H7 (cell line): ENCODE results near the gene CLIC1. TPM values are rescaled to one million over a fixed set of nuclear protein-coding genes. Genes with fewer than 3 reads are reported as not detected.
A peak's percentile ranks its signal among the peaks of the same experiment; 100 is the strongest.
"Not testable (repeated sequence)": the region's sequence is repeated elsewhere in the genome, so short reads cannot be mapped to it uniquely, and the experiment has no call there.

ENCODE experiments used
- DNase-seq: peaks from one replicate; pipeline ENCODE4 v3.0.0; 2012
- H3K27me3 ChIP-seq: 2 replicates; pipeline ENCODE4 v1.6.0; 2011; ENCODE audit warnings: mild to moderate bottlenecking, low read length; ENCODE audit not compliant: control insufficient read depth, insufficient read depth
- H3K36me3 ChIP-seq: replicated peaks from 2 replicates; pipeline ENCODE4 v1.5.1; 2011; ENCODE audit warnings: low read length; ENCODE audit not compliant: control insufficient read depth, insufficient read depth
- H3K4me3 ChIP-seq: 2 replicates; pipeline ENCODE4 v1.5.1; 2011; ENCODE audit warnings: low read depth, mild to moderate bottlenecking, control low read depth, low read length, moderate library complexity; ENCODE audit not compliant: insufficient read depth
- total RNA-seq: library from RNA; depleted of rRNA; stranded (reverse); fragments of >200 nt; shearing (Covaris generic); gene quantifications from 2 replicates; pipeline ENCODE4 v1.2.3, GENCODE V29; 2014

CLIC1 gene
- total RNA-seq, 1 experiment from 2014 or later, result 621 TPM

GRCh38 chr6:31712296-31712695, 24.0 kb downstream of the CLIC1 start:
- no peak for DNase-seq
- no peak overlapping the region for H3K4me3 ChIP-seq
- H3K36me3 ChIP-seq, result no peaks in the 10 kb centered on the region
- no peaks in the 10 kb centered on the region; the same call in 1 of the 2 replicates for H3K27me3 ChIP-seq

- Histone ChIP-seq H3K27me3 (no peaks in the 10 kb centered on the region; the same call in 1 of the 2 replicates), H3K4me3 (no peak overlapping the region), H3K36me3 (no peaks in the 10 kb centered on the region)
- DNase-seq, result no peak
Measured at GRCh38 chr6:31711233-31711632, 25.1 kb downstream of the CLIC1 start.

- no peak overlapping the region for H3K4me3 ChIP-seq
- DNase-seq, result peak; percentile 60
- no peaks in the 10 kb centered on the region for H3K36me3 ChIP-seq
- H3K27me3 ChIP-seq, result no peaks in the 10 kb centered on the region; the same call in 1 of the 2 replicates
Measured at GRCh38 chr6:31710523-31711219, 25.7 kb downstream of the CLIC1 start.

DNA sequence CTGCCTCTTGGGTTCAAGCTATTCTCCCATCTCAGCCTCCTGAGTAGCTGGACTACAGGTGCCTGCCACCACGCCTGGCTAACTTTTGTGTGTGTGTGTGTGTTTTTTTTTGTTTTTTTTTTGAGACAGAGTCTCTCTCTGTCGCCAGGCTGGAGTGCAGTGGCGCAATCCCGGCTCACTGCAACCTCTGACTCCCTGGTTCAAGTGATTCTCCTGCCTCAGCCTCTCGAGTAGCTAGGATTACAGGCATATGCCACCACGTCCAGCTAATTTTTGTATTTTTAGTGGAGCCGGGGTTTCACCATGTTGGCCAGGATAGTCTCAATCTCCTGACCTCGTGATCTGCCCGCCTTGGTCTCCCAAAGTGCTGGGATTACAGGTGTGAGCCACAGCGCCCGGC, 27.2 kb downstream of the CLIC1 start:
- not testable (repeated sequence) for H3K36me3 ChIP-seq

DNA sequence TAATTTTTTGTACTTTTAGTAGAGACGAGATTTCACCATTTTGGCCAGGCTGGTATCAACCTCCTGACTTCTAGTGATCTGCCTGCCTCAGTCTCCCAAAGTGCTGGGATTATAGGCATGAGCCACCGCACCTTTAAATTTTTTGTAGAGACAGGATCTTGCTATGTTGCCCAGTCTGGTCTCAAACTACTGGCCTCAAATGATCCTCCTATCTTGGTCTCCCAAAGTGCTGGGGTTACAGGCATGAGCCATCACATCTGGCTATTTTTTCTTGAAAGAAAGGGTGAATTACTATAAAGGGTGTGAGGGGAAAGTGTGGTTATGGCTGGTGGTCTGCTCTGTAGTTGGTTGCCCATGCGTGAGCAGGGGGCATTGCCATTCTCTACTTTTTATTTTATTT, 28.1 kb downstream of the CLIC1 start:
- Histone ChIP-seq H3K27me3 (no peaks in the 10 kb centered on the region; the same call in 1 of the 2 replicates), H3K36me3 (no peaks in the 10 kb centered on the region), H3K4me3 (no peak overlapping the region)
- no peak for DNase-seq

More for the DNA sequence above, 27.2 kb downstream of the CLIC1 start:
- not testable (repeated sequence) for H3K4me3 ChIP-seq, H3K27me3 ChIP-seq, DNase-seq

- no peak overlapping the region for H3K4me3 ChIP-seq
- no peaks in the 10 kb centered on the region; the same call in 1 of the 2 replicates for H3K27me3 ChIP-seq
- H3K36me3 ChIP-seq, result no peaks in the 10 kb centered on the region
- DNase-seq, result no peak
Measured at GRCh38 chr6:31707701-31708100, 28.6 kb downstream of the CLIC1 start.

GRCh38 chr6:31706599-31706998, 29.7 kb downstream of the CLIC1 start, which contains the start of gene LY6G6F:
Gene LY6G6F (plus strand): TSS chr6:31706866. CDS start chr6:31706907, 41 bp downstream.
- no peaks in the 10 kb centered on the region for H3K36me3 ChIP-seq
- H3K4me3 ChIP-seq, result no peak within 1 kb of the TSS
- H3K27me3 ChIP-seq, result no peaks in the 10 kb centered on the region; the same call in 1 of the 2 replicates
- no peak for DNase-seq

DNA sequence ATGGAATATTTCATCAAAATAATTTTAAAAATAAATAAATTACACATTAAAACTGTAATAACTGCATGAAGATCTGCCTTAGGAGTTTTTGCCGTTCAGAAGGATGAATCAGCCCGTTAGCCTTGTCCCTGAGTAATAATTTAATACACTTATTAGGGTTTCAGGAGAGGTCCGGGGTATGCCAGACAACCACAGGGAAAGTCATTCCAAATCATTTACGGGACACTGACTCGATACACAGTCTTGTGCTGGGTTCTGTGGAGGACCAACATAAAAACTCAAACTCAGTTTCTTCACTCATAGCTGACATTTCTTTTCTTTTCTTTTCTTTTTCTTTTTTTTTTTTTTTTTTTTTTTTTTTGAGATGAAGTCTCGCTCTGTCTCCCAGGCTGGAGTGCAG, 30.4 kb downstream of the CLIC1 start:
- no peak for DNase-seq
- Histone ChIP-seq H3K4me3 (no peak overlapping the region), H3K27me3 (no peaks in the 10 kb centered on the region; the same call in 1 of the 2 replicates), H3K36me3 (no peaks in the 10 kb centered on the region)

DNA sequence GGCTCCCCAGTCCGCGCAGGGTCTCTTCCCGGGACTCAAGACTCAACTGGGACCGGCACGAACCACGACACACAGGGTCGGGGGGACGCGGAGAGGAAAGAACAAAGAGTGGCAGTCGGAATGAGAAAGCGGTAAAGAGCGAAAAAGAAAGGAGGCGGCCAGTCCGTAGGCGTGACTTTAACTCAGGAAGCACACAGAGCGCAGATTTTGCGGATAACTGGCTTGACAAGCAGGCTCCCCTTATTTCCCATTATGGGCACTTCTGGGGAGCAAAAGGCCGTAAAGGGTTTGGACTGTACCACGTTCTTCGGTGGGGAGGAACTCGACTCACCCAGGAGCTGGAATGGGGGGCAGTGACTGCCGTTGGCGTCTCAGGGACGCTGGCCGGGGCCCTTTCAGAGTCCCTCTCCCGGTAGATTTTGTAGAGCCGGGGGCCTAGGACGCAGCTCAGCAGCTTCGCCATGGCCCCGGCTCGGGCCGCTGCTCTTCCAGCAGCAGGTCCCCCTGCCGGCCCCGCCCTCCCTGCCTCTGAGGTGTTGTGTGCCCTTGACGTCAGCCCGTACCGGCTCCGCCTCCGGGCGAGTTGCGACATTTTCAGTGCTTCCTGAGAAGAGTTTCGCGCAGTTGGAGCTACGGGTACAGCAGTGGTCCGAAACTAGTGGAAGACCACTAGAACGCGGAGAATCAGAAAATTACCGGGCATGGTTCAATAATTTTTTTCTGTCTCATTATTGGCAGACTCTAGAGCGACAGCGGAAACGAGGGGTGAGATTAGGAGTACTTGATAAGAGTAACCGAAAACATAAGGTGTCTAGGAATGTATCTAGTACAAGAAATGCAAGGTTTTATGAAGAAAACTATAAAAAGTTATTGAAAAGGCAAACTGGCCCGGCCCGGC, 33.3 kb downstream of the CLIC1 start, which contains the start of gene ABHD16A:
Gene ABHD16A (minus strand): TSS at position 506 of the 898 bp plus-strand sequence. CDS start 43 bp downstream, at position 463.
- peak within 1 kb of the TSS; percentile 87 for H3K4me3 ChIP-seq
- H3K36me3 ChIP-seq, result no peaks in the 10 kb centered on the region
- no peaks in the 10 kb centered on the region; the same call in 1 of the 2 replicates for H3K27me3 ChIP-seq
- peak; percentile 99 for DNase-seq

GRCh38 chr6:31702405-31702818, 33.9 kb downstream of the CLIC1 start:
- Histone ChIP-seq H3K4me3 (peak overlapping the region; percentile 87), H3K36me3 (no peaks in the 10 kb centered on the region), H3K27me3 (no peaks in the 10 kb centered on the region)
- DNase-seq, result peak; percentile 78

GRCh38 chr6:31701666-31702404, 34.5 kb downstream of the CLIC1 start:
- H3K4me3 ChIP-seq, result peak overlapping the region; percentile 87
- no peak for DNase-seq
- H3K27me3 ChIP-seq, result no peaks in the 10 kb centered on the region
- H3K36me3 ChIP-seq, result no peaks in the 10 kb centered on the region; the same call in 1 of the 2 replicates

- peaks cover 2% of the 10 kb centered on the region; the same call in 1 of the 2 replicates for H3K36me3 ChIP-seq
- no peak overlapping the region for H3K4me3 ChIP-seq
- DNase-seq, result no peak
- no peaks in the 10 kb centered on the region for H3K27me3 ChIP-seq
Measured at GRCh38 chr6:31700740-31701401, 35.5 kb downstream of the CLIC1 start.

- Histone ChIP-seq H3K36me3 (peaks cover 7% of the 10 kb centered on the region), H3K4me3 (no peak overlapping the region), H3K27me3 (no peaks in the 10 kb centered on the region)
- no peak for DNase-seq
Measured at GRCh38 chr6:31697555-31697954, 38.8 kb downstream of the CLIC1 start.

GRCh38 chr6:31693535-31693934, 42.8 kb downstream of the CLIC1 start:
- DNase-seq, result no peak
- no peak overlapping the region for H3K4me3 ChIP-seq
- no peaks in the 10 kb centered on the region for H3K27me3 ChIP-seq
- H3K36me3 ChIP-seq, result peaks cover 17% of the 10 kb centered on the region
